ENCODE data around the gene ANXA4.

The ANXA4 gene

GRCh38 chr2:69863298-69863697 is 121.4 kb downstream of the ANXA4 start:
- no peak for DNase-seq

All from stimulated activated naive CD4-positive, alpha-beta T cell (primary cell).